Uterus (tissue), 2 donors: ENCODE results near the gene ALDH9A1.
"Not testable (repeated sequence)": the region's sequence is repeated elsewhere in the genome, so short reads cannot be mapped to it uniquely, and the experiment has no call there.

Source experiments
- CTCF ChIP-seq, 4 experiments: fragments of 200-600 bp in 2 of 4; fragments of 450-650 bp in 2 of 4; sonication (generic) in 2 of 4; IDR thresholded peaks; one replicate each; pipeline ENCODE4 v1.5.1; 2016 to 2019; ENCODE audit warnings: antibody characterized with exemption in 4 of 4, mild to moderate bottlenecking in 2 of 4, moderate library complexity in 1 of 4
- POLR2A ChIP-seq, 2 donors: fragments of 450-650 bp; IDR thresholded peaks; one replicate each; pipeline ENCODE4 v1.6.1; 2016; ENCODE audit warnings: antibody characterized with exemption in 2 of 2, mild to moderate bottlenecking in 1 of 2, moderate library complexity in 1 of 2

- TF ChIP-seq CTCF, POLR2A (IDR thresholded peaks at IDR 0.05): not testable (repeated sequence)
Observed at GRCh38 chr1:165658766-165659580, 39.4 kb downstream of the ALDH9A1 start.
